HL-60 (cell line): Measurements from ENCODE around the gene YTHDF2.

Experiments
- DNase-seq, 2 experiments: peaks; one replicate each; pipeline ENCODE4 v3.0.0-alpha.2; 2010 to 2020; ENCODE audit warnings: low read depth in 1 of 2, low spot score in 1 of 2
- H3K27ac ChIP-seq: fragments of 250-450 bp; sonication (Bioruptor Pico); replicated peaks from 2 replicates; pipeline ENCODE4 v1.5.1; 2020; ENCODE audit warnings: mild to moderate bottlenecking, moderate library complexity
- H3K27me3 ChIP-seq: fragments of 250-450 bp; sonication (Bioruptor Pico); 2 replicates; pipeline ENCODE4 v1.5.1; 2021; ENCODE audit warnings: mild to moderate bottlenecking, moderate library complexity; ENCODE audit not compliant: insufficient read depth, poor library complexity, severe bottlenecking
- H3K4me3 ChIP-seq: replicated peaks from 2 replicates; pipeline ENCODE4 v1.5.1; 2011; ENCODE audit warnings: mild to moderate bottlenecking, control low read depth, low read length; ENCODE audit not compliant: insufficient read depth
- CTCF ChIP-seq: IDR thresholded peaks from one replicate; pipeline ENCODE4 v1.5.1; 2011; ENCODE audit warnings: low read length, control low read depth, inconsistent platforms; ENCODE audit not compliant: insufficient read depth
- GABPA ChIP-seq: IDR thresholded peaks from 2 replicates; pipeline ENCODE4 v1.6.1; 2012; ENCODE audit warnings: low read depth
- POLR2AphosphoS5 ChIP-seq: IDR thresholded peaks from 2 replicates; pipeline ENCODE4 v1.6.1; 2012; ENCODE audit warnings: low read depth
- REST ChIP-seq: IDR thresholded peaks from 2 replicates; pipeline ENCODE4 v1.6.1; 2012; ENCODE audit warnings: low read depth; ENCODE audit not compliant: insufficient replicate concordance
- SPI1 ChIP-seq: IDR thresholded peaks from 2 replicates; pipeline ENCODE4 v1.6.1; 2012; ENCODE audit warnings: low read depth, mild to moderate bottlenecking, borderline replicate concordance

Gene YTHDF2

GRCh38 chr1:28811766-28812668 lies 75.3 kb downstream of the YTHDF2 start, which contains the start of gene OPRD1:
TSS of gene OPRD1 (plus strand) at chr1:28812170. CDS start at chr1:28812384, 214 bp downstream.
- H3K4me3 ChIP-seq = no peak within 1 kb of the TSS
- H3K27ac ChIP-seq = no peak within 1 kb of the TSS
- TF ChIP-seq CTCF = no peak
- TF ChIP-seq GABPA = no peak
- TF ChIP-seq REST = no peak
- TF ChIP-seq SPI1 = no peak
- no peak for DNase-seq
- H3K27me3 ChIP-seq = peaks cover 32% of the 10 kb centered on the region

- TF ChIP-seq REST (no peak), SPI1 (no peak), CTCF (no peak), POLR2AphosphoS5 (no peak), GABPA (no peak)
- no peak overlapping the region for H3K27ac ChIP-seq
- no peak for DNase-seq
Observed at GRCh38 chr1:28812669-28813468, 76.1 kb downstream of the YTHDF2 start.

GRCh38 chr1:28813931-28814465 lies 77.3 kb downstream of the YTHDF2 start:
- no peak for TF ChIP-seq POLR2AphosphoS5
- TF ChIP-seq CTCF = no peak
- TF ChIP-seq GABPA = no peak
- no peak for TF ChIP-seq REST
- TF ChIP-seq SPI1 = no peak
- Histone ChIP-seq H3K4me3 (no peak overlapping the region), H3K27ac (no peak overlapping the region), H3K27me3 (peaks cover 35% of the 10 kb centered on the region)
- no peak for DNase-seq

More at GRCh38 chr1:28812669-28813468, 76.1 kb downstream of the YTHDF2 start:
- Histone ChIP-seq H3K27me3 (peaks cover 35% of the 10 kb centered on the region), H3K4me3 (no peak overlapping the region)
